CD14-positive monocyte (primary cell): Measurements from ENCODE around the gene TGFA. TPM values are rescaled to one million over a fixed set of nuclear protein-coding genes. Genes with fewer than 3 reads are reported as not detected.

Source experiments
- DNase-seq, 3 donors: peaks; one replicate each; pipeline ENCODE4 v3.0.0-alpha.2; 2011 to 2022
- H2AFZ ChIP-seq: 2 replicates; pipeline ENCODE4 v1.6.0; 2012; ENCODE audit warnings: mild to moderate bottlenecking, low read depth, low read length, inconsistent platforms; ENCODE audit not compliant: insufficient read depth, poor library complexity, severe bottlenecking
- H3K27ac ChIP-seq, 2 donors: 1 replicate in 1 of 2; 2 replicates in 1 of 2; pipeline ENCODE4 v1.5.1; 2012 to 2013; ENCODE audit warnings: low read length in 2 of 2, control low read depth in 1 of 2, inconsistent platforms in 1 of 2, low read depth in 1 of 2, mild to moderate bottlenecking in 1 of 2
- H3K27me3 ChIP-seq, 2 donors: one replicate each; pipeline versions ENCODE4 v1.6.0 to v1.6.1; 2011 to 2013; ENCODE audit warnings: low read length in 2 of 2; ENCODE audit not compliant: control insufficient read depth in 2 of 2, insufficient read depth in 2 of 2
- H3K36me3 ChIP-seq, 2 donors: replicated peaks in 1 of 2; 1 replicate in 1 of 2; 2 replicates in 1 of 2; pipeline versions ENCODE4 v1.5.1 to v1.6.1; 2012 to 2013; ENCODE audit warnings: low read length in 2 of 2, control low read depth in 1 of 2, inconsistent platforms in 1 of 2, mild to moderate bottlenecking in 1 of 2; ENCODE audit not compliant: insufficient read depth in 2 of 2, control insufficient read depth in 1 of 2
- H3K4me1 ChIP-seq, 2 donors: 1 replicate in 1 of 2; 2 replicates in 1 of 2; pipeline versions ENCODE4 v1.5.1 to v1.6.1; 2012 to 2013; ENCODE audit warnings: low read length in 2 of 2, control low read depth in 1 of 2, inconsistent platforms in 1 of 2, mild to moderate bottlenecking in 1 of 2, moderate library complexity in 1 of 2; ENCODE audit not compliant: insufficient read depth in 2 of 2, control insufficient read depth in 1 of 2
- H3K4me2 ChIP-seq: replicated peaks from 2 replicates; pipeline ENCODE3; 2012; ENCODE audit warnings: low read length, moderate library complexity, mild to moderate bottlenecking; ENCODE audit not compliant: poor library complexity, severe bottlenecking; ENCODE audit errors: extremely low read depth
- H3K4me3 ChIP-seq, 3 experiments: fragments of 200-600 bp in 1 of 3; sonication (generic) in 1 of 3; replicated peaks in 1 of 3; 1 replicate in 2 of 3; 2 replicates in 1 of 3; pipeline ENCODE4 v1.5.1; 2011 to 2013; ENCODE audit warnings: low read length in 3 of 3, mild to moderate bottlenecking in 3 of 3, control low read depth in 2 of 3, low read depth in 2 of 3, inconsistent platforms in 1 of 3, moderate library complexity in 1 of 3
- H3K79me2 ChIP-seq: 2 replicates; pipeline ENCODE4 v1.6.0; 2012; ENCODE audit warnings: mild to moderate bottlenecking, control low read depth, inconsistent platforms, low read length, moderate library complexity; ENCODE audit not compliant: insufficient read depth
- H3K9ac ChIP-seq: 2 replicates; pipeline ENCODE4 v1.6.0; 2017; ENCODE audit warnings: low read length, mild to moderate bottlenecking; ENCODE audit not compliant: insufficient read depth, poor library complexity, severe bottlenecking
- H3K9me3 ChIP-seq, 2 donors: replicated peaks in 1 of 2; 1 replicate in 1 of 2; 2 replicates in 1 of 2; pipeline versions ENCODE4 v1.5.1 to v1.6.1; 2012 to 2013; ENCODE audit warnings: low read length in 2 of 2, control low read depth in 1 of 2; ENCODE audit not compliant: control insufficient read depth in 1 of 2, insufficient read depth in 1 of 2
- H4K20me1 ChIP-seq: 2 replicates; pipeline ENCODE4 v1.6.0; 2012; ENCODE audit warnings: mild to moderate bottlenecking, low read length, control low read depth, moderate library complexity; ENCODE audit not compliant: insufficient read depth
- H3K27ac Mint-ChIP-seq, 7 donors: one replicate each; pipeline ENCODE4 v1.8.0; 2020; ENCODE audit warnings: mild to moderate bottlenecking in 7 of 7, mixed read lengths in 7 of 7, moderate library complexity in 6 of 7, inconsistent platforms in 2 of 7
- H3K27me3 Mint-ChIP-seq, 3 donors: one replicate each; pipeline ENCODE4 v1.8.0; 2021 to 2022; ENCODE audit warnings: low read depth in 3 of 3, mild to moderate bottlenecking in 3 of 3, mixed read lengths in 3 of 3, moderate library complexity in 3 of 3, inconsistent platforms in 1 of 3
- H3K36me3 Mint-ChIP-seq, 2 donors: one replicate each; pipeline ENCODE4 v1.8.0; 2020; ENCODE audit warnings: mixed read lengths in 2 of 2, inconsistent platforms in 1 of 2, mild to moderate bottlenecking in 1 of 2
- H3K4me1 Mint-ChIP-seq: one replicate; pipeline ENCODE4 v1.8.0; 2020; ENCODE audit warnings: mild to moderate bottlenecking, mixed read lengths
- H3K4me3 Mint-ChIP-seq, 2 donors: one replicate each; pipeline ENCODE4 v1.8.0; 2020; ENCODE audit warnings: mild to moderate bottlenecking in 2 of 2, mixed read lengths in 2 of 2, moderate library complexity in 1 of 2
- H3K9me3 Mint-ChIP-seq, 7 donors: one replicate each; pipeline ENCODE4 v1.8.0; 2020 to 2022; ENCODE audit warnings: mixed read lengths in 7 of 7, mild to moderate bottlenecking in 6 of 7, moderate library complexity in 6 of 7, inconsistent platforms in 2 of 7
- CTCF ChIP-seq: fragments of 200-600 bp; IDR thresholded peaks from one replicate; pipeline ENCODE4 v1.8.0; 2022; ENCODE audit warnings: antibody characterized with exemption, mild to moderate bottlenecking
- WGBS: methylation state at CpG from one replicate; pipeline ENCODE4 v1.1.5; 2013; ENCODE audit warnings: missing lambda C conversion rate; ENCODE audit not compliant: insufficient coverage; 5-methylcytosine and 5-hydroxymethylcytosine counted together
- intact Hi-C, 2 donors: fragments of 100-400 bp; cut with micrococcal nuclease; formaldehyde crosslinking; loops; one replicate each; pipeline versions ENCODE4 v1.15.0 to v1.15.1; 2023
- polyA plus RNA-seq, 3 donors: library from polyadenylated mRNA; depleted of rRNA in 1 of 3; unstranded in 2 of 3; stranded (reverse) in 1 of 3; fragments of 300-500 nt in 2 of 3; fragments of >200 nt in 1 of 3; fragmentation: Illumina TruSeq in 2 of 3; gene quantifications; 1 replicate in 2 of 3; 2 replicates in 1 of 3; pipeline ENCODE4 v1.2.3, GENCODE V29; 2012 to 2021

The TGFA gene
- polyA plus RNA-seq, 3 donors = 1.7 to 2.5 (median 1.7) TPM

- H3K4me2 ChIP-seq = no peak overlapping the region
- H3K79me2 ChIP-seq = no peaks in the 10 kb centered on the region
- intact Hi-C loops = no loop called here
- H3K36me3 ChIP-seq = no peaks in the 10 kb centered on the region
- peaks cover 0 to 2% (median 0%) of the 10 kb centered on the region in 7 donors for H3K9me3 Mint-ChIP-seq
- no peak for TF ChIP-seq CTCF
- peaks cover 0 to 2% of the 10 kb centered on the region in 2 donors for H3K27me3 ChIP-seq
- H3K4me3 Mint-ChIP-seq = no peak overlapping the region
- H3K27me3 Mint-ChIP-seq = peaks cover 0 to 2% (median 2%) of the 10 kb centered on the region in 3 donors
- H3K27ac Mint-ChIP-seq = no peak overlapping the region
- no peaks in the 10 kb centered on the region for H3K9me3 ChIP-seq
- no peak overlapping the region for H3K27ac ChIP-seq
- no peaks in the 10 kb centered on the region for H4K20me1 ChIP-seq
- no peak overlapping the region for H2AFZ ChIP-seq
- H3K36me3 Mint-ChIP-seq = no peaks in the 10 kb centered on the region
- H3K4me1 ChIP-seq = no peaks in the 10 kb centered on the region
- no peak overlapping the region for H3K4me3 ChIP-seq
- H3K4me1 Mint-ChIP-seq = no peaks in the 10 kb centered on the region
- DNase-seq = no peak
- no peak overlapping the region for H3K9ac ChIP-seq
Measured at GRCh38 chr2:70580352-70580751, 26.7 kb upstream of the TGFA start.

- Mint-ChIP-seq H3K4me1 (peaks cover 5% of the 10 kb centered on the region), H3K27me3 (peaks cover 1 to 4% (median 3%) of the 10 kb centered on the region in 3 donors), H3K27ac (no peak overlapping the region), H3K36me3 (no peaks in the 10 kb centered on the region), H3K9me3 (peaks cover 0 to 2% (median 0%) of the 10 kb centered on the region in 7 donors), H3K4me3 (no peak overlapping the region)
- no peaks in the 10 kb centered on the region for H4K20me1 ChIP-seq
- DNase-seq = no peak
- H3K9ac ChIP-seq = no peak overlapping the region
- intact Hi-C loops = no loop called here
- peaks cover 0 to 2% of the 10 kb centered on the region in 2 donors for H3K27me3 ChIP-seq
- H3K27ac ChIP-seq = no peak overlapping the region
- H3K4me3 ChIP-seq = no peak overlapping the region
- H3K4me1 ChIP-seq = peaks cover 0 to 3% of the 10 kb centered on the region in 2 donors
- H3K9me3 ChIP-seq = no peaks in the 10 kb centered on the region
- H3K4me2 ChIP-seq = no peak overlapping the region
- 20% methylated on average over 1 of the region's 3 CpGs for WGBS
- no peak overlapping the region for H2AFZ ChIP-seq
- H3K36me3 ChIP-seq = no peaks in the 10 kb centered on the region
- TF ChIP-seq CTCF = no peak
- H3K79me2 ChIP-seq = no peaks in the 10 kb centered on the region
Measured at GRCh38 chr2:70574618-70575017, 21.0 kb upstream of the TGFA start.
